HG03469 (cell line): Measurements from ENCODE around the gene CENPV.
"Not testable (repeated sequence)": the region's sequence is repeated elsewhere in the genome, so short reads cannot be mapped to it uniquely, and the experiment has no call there.

ENCODE experiments used
- ATAC-seq: cut with Tn5 transposase; IDR thresholded peaks from one replicate; pipeline ENCODE4 v1.9.1; 2021; ENCODE audit warnings: mild to moderate bottlenecking, moderate library complexity, moderate number of reproducible peaks; ENCODE audit not compliant: unreplicated experiment

Gene CENPV

GRCh38 chr17:16314859-16315258 is 38.4 kb downstream of the CENPV start:
- ATAC-seq: no peak

GRCh38 chr17:16314189-16314588 is 39.1 kb downstream of the CENPV start:
- no peak for ATAC-seq

GRCh38 chr17:16313139-16314090 is 39.9 kb downstream of the CENPV start:
- ATAC-seq: no peak

- not testable (repeated sequence) for ATAC-seq
Measured at GRCh38 chr17:16312061-16312460, 41.2 kb downstream of the CENPV start.

- ATAC-seq: no peak
Measured at GRCh38 chr17:16306211-16306610, 47.1 kb downstream of the CENPV start.

- no peak for ATAC-seq
Measured at GRCh38 chr17:16304830-16305229, 48.4 kb downstream of the CENPV start.

- no peak for ATAC-seq
Measured at GRCh38 chr17:16302856-16303255, 50.4 kb downstream of the CENPV start.

GRCh38 chr17:16301963-16302855 is 51.1 kb downstream of the CENPV start:
- ATAC-seq: no peak

GRCh38 chr17:16300554-16300953 is 52.7 kb downstream of the CENPV start:
- ATAC-seq: no peak

GRCh38 chr17:16298140-16298662 is 55.1 kb downstream of the CENPV start:
- ATAC-seq: no peak

GRCh38 chr17:16297367-16298139 is 55.7 kb downstream of the CENPV start:
- no peak for ATAC-seq

GRCh38 chr17:16296072-16296471 is 57.2 kb downstream of the CENPV start:
- not testable (repeated sequence) for ATAC-seq

- no peak for ATAC-seq
Measured at GRCh38 chr17:16294560-16294959, 58.7 kb downstream of the CENPV start.

GRCh38 chr17:16293931-16294330 is 59.3 kb downstream of the CENPV start:
- ATAC-seq: no peak
